Endodermal cell (in vitro differentiated cells): Measurements from ENCODE around the gene NPSR1. TPM values are rescaled to one million over a fixed set of nuclear protein-coding genes. Genes with fewer than 3 reads are reported as not detected.
A peak's percentile ranks its signal among the peaks of the same experiment; 100 is the strongest.

ENCODE experiments used
- DNase-seq: peaks from one replicate; pipeline ENCODE4 v3.0.0-alpha.2; 2017
- H3K27ac ChIP-seq: 2 replicates; pipeline ENCODE4 v1.5.1; 2013; ENCODE audit warnings: mild to moderate bottlenecking, low read depth, low read length, moderate library complexity
- H3K27me3 ChIP-seq: 2 replicates; pipeline ENCODE4 v1.6.1; 2013; ENCODE audit warnings: mild to moderate bottlenecking, low read length, moderate library complexity; ENCODE audit not compliant: insufficient read depth, control insufficient read depth, poor library complexity, severe bottlenecking
- H3K36me3 ChIP-seq: 2 replicates; pipeline ENCODE4 v1.7.0; 2013; ENCODE audit warnings: mild to moderate bottlenecking, low read length, moderate library complexity; ENCODE audit not compliant: control insufficient read depth, insufficient read depth
- H3K4me1 ChIP-seq: one replicate; pipeline ENCODE4 v1.7.0; 2013; ENCODE audit warnings: low read length; ENCODE audit not compliant: control insufficient read depth, insufficient read depth
- H3K4me3 ChIP-seq: 2 replicates; pipeline ENCODE4 v1.5.1; 2013; ENCODE audit warnings: mild to moderate bottlenecking, low read length, moderate library complexity
- H3K9ac ChIP-seq: 2 replicates; pipeline ENCODE4 v1.6.1; 2013; ENCODE audit warnings: mild to moderate bottlenecking, low read length, moderate library complexity; ENCODE audit not compliant: poor library complexity, severe bottlenecking; ENCODE audit errors: extremely low read depth
- H3K9me3 ChIP-seq: 2 replicates; pipeline ENCODE4 v1.6.1; 2013; ENCODE audit warnings: mild to moderate bottlenecking, low read length, moderate library complexity; ENCODE audit not compliant: control insufficient read depth
- H3K27ac Mint-ChIP-seq: 2 replicates; pipeline ENCODE4 v1.8.0; 2020; ENCODE audit warnings: mixed read lengths
- H3K27me3 Mint-ChIP-seq: 2 replicates; pipeline ENCODE4 v1.8.0; 2021; ENCODE audit warnings: mild to moderate bottlenecking, mixed read lengths; ENCODE audit not compliant: insufficient read depth
- H3K36me3 Mint-ChIP-seq: 2 replicates; pipeline ENCODE4 v1.8.0; 2020; ENCODE audit warnings: low read depth, mixed read lengths
- H3K4me1 Mint-ChIP-seq: 2 replicates; pipeline ENCODE4 v1.8.0; 2020; ENCODE audit warnings: mixed read lengths
- H3K4me3 Mint-ChIP-seq: 2 replicates; pipeline ENCODE4 v1.8.0; 2020; ENCODE audit warnings: mild to moderate bottlenecking, moderate library complexity, mixed read lengths
- H3K9me3 Mint-ChIP-seq: 2 replicates; pipeline ENCODE4 v1.8.0; 2020; ENCODE audit warnings: mild to moderate bottlenecking, mixed read lengths
- WGBS, 2 experiments: methylation state at CpG; one replicate each; pipeline versions ENCODE4 v1.1.5 to v1.1.7; 2013; ENCODE audit warnings: missing lambda C conversion rate in 2 of 2, mixed read lengths in 1 of 2; ENCODE audit not compliant: insufficient coverage in 1 of 2, insufficient read length in 1 of 2; 5-methylcytosine and 5-hydroxymethylcytosine counted together
- total RNA-seq, 2 donors: library from RNA; stranded (reverse); fragmentation: NEBNext Ultra II Directional in 1 of 2; extraction: Animal tissue kit (Norgen Biotek cat#: 25700) in 1 of 2; gene quantifications; 2 replicates in 1 of 2; 3 replicates in 1 of 2; pipeline ENCODE4 v1.2.1, GENCODE V29; 2021
- TF ChIP-seq, protein P1 (sequence below): fragments of 200-600 bp; sonication (generic); conservative IDR thresholded peaks from 2 replicates; pipeline ENCODE4 v1.5.0; 2021; ENCODE audit warnings: antibody characterized with exemption, mild to moderate bottlenecking

Gene NPSR1
- total RNA-seq, 2 donors from 2014 or later = not detected

DNA sequence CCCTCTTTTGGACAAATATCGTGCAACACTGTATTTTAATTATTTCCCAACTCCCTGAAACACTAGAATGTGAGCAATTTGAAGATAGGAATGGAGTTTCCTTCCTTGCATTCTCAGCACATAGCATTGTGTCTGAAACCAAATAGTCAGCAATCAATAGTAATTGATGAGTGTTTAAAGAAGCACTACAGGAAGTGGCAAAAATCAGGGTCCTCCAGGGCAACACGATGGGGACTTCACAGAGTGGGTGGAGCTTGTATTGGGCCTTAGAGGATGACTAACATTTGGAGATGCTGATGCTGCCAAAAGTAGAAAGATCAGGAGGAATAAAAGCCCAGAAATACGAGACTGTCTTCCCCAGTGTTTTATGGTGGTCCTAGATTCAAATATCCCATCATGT is 94.9 kb downstream of the NPSR1 start:
- Mint-ChIP-seq H3K27ac (peak overlapping the region; percentile 60), H3K9me3 (peaks cover 4% of the 10 kb centered on the region), H3K4me3 (no peak overlapping the region), H3K36me3 (no peaks in the 10 kb centered on the region), H3K27me3 (no peaks in the 10 kb centered on the region), H3K4me1 (peaks cover 63% of the 10 kb centered on the region)
- TF ChIP-seq, protein P1, sequence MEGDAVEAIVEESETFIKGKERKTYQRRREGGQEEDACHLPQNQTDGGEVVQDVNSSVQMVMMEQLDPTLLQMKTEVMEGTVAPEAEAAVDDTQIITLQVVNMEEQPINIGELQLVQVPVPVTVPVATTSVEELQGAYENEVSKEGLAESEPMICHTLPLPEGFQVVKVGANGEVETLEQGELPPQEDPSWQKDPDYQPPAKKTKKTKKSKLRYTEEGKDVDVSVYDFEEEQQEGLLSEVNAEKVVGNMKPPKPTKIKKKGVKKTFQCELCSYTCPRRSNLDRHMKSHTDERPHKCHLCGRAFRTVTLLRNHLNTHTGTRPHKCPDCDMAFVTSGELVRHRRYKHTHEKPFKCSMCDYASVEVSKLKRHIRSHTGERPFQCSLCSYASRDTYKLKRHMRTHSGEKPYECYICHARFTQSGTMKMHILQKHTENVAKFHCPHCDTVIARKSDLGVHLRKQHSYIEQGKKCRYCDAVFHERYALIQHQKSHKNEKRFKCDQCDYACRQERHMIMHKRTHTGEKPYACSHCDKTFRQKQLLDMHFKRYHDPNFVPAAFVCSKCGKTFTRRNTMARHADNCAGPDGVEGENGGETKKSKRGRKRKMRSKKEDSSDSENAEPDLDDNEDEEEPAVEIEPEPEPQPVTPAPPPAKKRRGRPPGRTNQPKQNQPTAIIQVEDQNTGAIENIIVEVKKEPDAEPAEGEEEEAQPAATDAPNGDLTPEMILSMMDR = no peak
- no peaks in the 10 kb centered on the region for H3K27me3 ChIP-seq
- no peak overlapping the region for H3K9ac ChIP-seq
- no peak for DNase-seq
- no peaks in the 10 kb centered on the region for H3K9me3 ChIP-seq
- 86 to 90% methylated on average over 2 to 3 of the region's 3 CpGs for WGBS, 2 experiments
- H3K36me3 ChIP-seq = no peaks in the 10 kb centered on the region
- peak overlapping the region; percentile 10 for H3K4me3 ChIP-seq
- peaks cover 38% of the 10 kb centered on the region for H3K4me1 ChIP-seq
- no peak overlapping the region for H3K27ac ChIP-seq

DNA sequence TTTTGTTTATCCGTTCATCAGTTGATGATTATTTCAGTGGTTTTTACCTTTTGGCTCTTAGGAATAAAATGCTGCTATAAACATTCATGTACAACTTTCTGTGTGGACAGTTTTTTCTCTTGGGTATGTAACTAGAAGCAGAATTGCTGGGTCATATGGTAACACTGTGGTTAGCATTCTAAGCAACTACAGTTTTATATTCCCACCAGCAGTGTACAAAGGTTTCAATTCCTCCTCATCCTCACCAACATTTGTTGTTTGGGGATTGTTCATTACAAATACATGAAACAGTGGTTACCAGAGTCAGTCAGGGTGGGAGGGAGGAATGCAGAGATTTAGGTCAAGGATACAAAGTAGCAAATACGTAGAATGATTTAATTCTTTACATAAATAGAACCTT is 97.0 kb downstream of the NPSR1 start:
- no peak for DNase-seq
- H3K4me1 ChIP-seq = peaks cover 31% of the 10 kb centered on the region
- Mint-ChIP-seq H3K9me3 (peaks cover 4% of the 10 kb centered on the region), H3K4me1 (peaks cover 55% of the 10 kb centered on the region), H3K36me3 (no peaks in the 10 kb centered on the region), H3K4me3 (no peak overlapping the region), H3K27me3 (no peaks in the 10 kb centered on the region), H3K27ac (no peak overlapping the region)
- no peak overlapping the region for H3K9ac ChIP-seq
- H3K27me3 ChIP-seq = no peaks in the 10 kb centered on the region
- H3K9me3 ChIP-seq = no peaks in the 10 kb centered on the region
- H3K27ac ChIP-seq = no peak overlapping the region
- TF ChIP-seq, protein P1 = no peak
- no peaks in the 10 kb centered on the region for H3K36me3 ChIP-seq
- 91% methylated on average over 2 of the region's 2 CpGs; no CpG with 5 or more reads in 1 of the 2 experiments for WGBS, 2 experiments
- H3K4me3 ChIP-seq = no peak overlapping the region

GRCh38 chr7:34756025-34756437 is 98.0 kb downstream of the NPSR1 start:
- Histone ChIP-seq H3K9ac (no peak overlapping the region), H3K27ac (no peak overlapping the region), H3K9me3 (no peaks in the 10 kb centered on the region), H3K4me3 (no peak overlapping the region), H3K36me3 (no peaks in the 10 kb centered on the region), H3K4me1 (peaks cover 31% of the 10 kb centered on the region), H3K27me3 (no peaks in the 10 kb centered on the region)
- H3K27me3 Mint-ChIP-seq = no peaks in the 10 kb centered on the region
- no peaks in the 10 kb centered on the region for H3K36me3 Mint-ChIP-seq
- WGBS, 2 experiments = 86 to 87% methylated on average over 2 to 4 of the region's 4 CpGs
- H3K4me1 Mint-ChIP-seq = peaks cover 50% of the 10 kb centered on the region
- H3K4me3 Mint-ChIP-seq = no peak overlapping the region
- H3K27ac Mint-ChIP-seq = peak overlapping the region; percentile 35
- no peak for DNase-seq
- peaks cover 4% of the 10 kb centered on the region for H3K9me3 Mint-ChIP-seq
- TF ChIP-seq, protein P1 = no peak
